HepG2 (cell line): ENCODE measurements around the gene CNEP1R1. TPM values are rescaled to one million over a fixed set of nuclear protein-coding genes. Genes with fewer than 3 reads are reported as not detected.

Experiments used
- ATAC-seq: fragments of 200-7000 bp; cut with Tn5 transposase; 3 replicates; pipeline ENCODE4 v1.9.1; 2020; ENCODE audit warnings: mild to moderate bottlenecking, moderate library complexity
- BruUV-seq: library from RNA; stranded (reverse); fragments of 400-500 nt; replicated peaks from 2 replicates; lab custom pipeline; 2021; lab: Mats Ljungman, UMichigan
- CTCF ChIA-PET: fragments of 300-600 bp; formaldehyde crosslinking; extraction: SDS; loops from one replicate; lab custom pipeline; 2021; ENCODE audit warnings: low total read pairs, inconsistent platforms, low intra/inter-chr PET ratio; lab: Yijun Ruan, JAX
- POLR2A ChIA-PET: fragments of 350-600 bp; sonication (Branson Sonifier 250); formaldehyde crosslinking; loops from one replicate; lab custom pipeline; 2020; ENCODE audit warnings: antibody characterized with exemption, inconsistent platforms; lab: Yijun Ruan, JAX
- DNase-seq: peaks from one replicate; pipeline ENCODE4 v3.0.0-alpha.2; 2015; ENCODE audit warnings: low spot score
- FAIRE-seq: peaks from 3 replicates; lab custom pipeline; 2011; peaks lifted over from hg19 to GRCh38; lab: Jason Lieb, UNC
- H2AFZ ChIP-seq: one replicate; pipeline ENCODE4 v1.6.1; 2011; ENCODE audit warnings: low read length, inconsistent platforms
- H3K27ac ChIP-seq: fragments of 300-600 bp; 3 replicates; pipeline ENCODE4 v1.8.0; 2011; ENCODE audit warnings: mixed run types, mild to moderate bottlenecking, mixed read lengths, low read length, inconsistent platforms; ENCODE audit not compliant: insufficient read depth; ENCODE audit errors: extremely low read length
- H3K27me3 ChIP-seq, 2 experiments: fragments of 200-600 bp in 1 of 2; 2 replicates in 1 of 2; 3 replicates in 1 of 2; pipeline versions ENCODE4 v1.6.0 to v1.8.0; 2011; ENCODE audit warnings: low read length in 2 of 2, mild to moderate bottlenecking in 2 of 2, moderate library complexity in 2 of 2, inconsistent platforms in 1 of 2; ENCODE audit not compliant: insufficient read depth in 2 of 2, control insufficient read depth in 1 of 2
- H3K36me3 ChIP-seq, 2 experiments: fragments of 200-600 bp in 1 of 2; replicated peaks in 1 of 2; 2 replicates in 1 of 2; 3 replicates in 1 of 2; pipeline versions ENCODE4 v1.5.1 to v1.8.0; 2011; ENCODE audit warnings: low read length in 2 of 2, inconsistent platforms in 1 of 2; ENCODE audit not compliant: insufficient read depth in 2 of 2, control insufficient read depth in 1 of 2
- H3K4me1 ChIP-seq: 2 replicates; pipeline ENCODE4 v1.5.1; 2012; ENCODE audit warnings: low read length, inconsistent platforms; ENCODE audit not compliant: insufficient read depth
- H3K4me2 ChIP-seq: 2 replicates; pipeline ENCODE4 v1.6.0; 2011; ENCODE audit warnings: low read depth, low read length, inconsistent platforms
- H3K4me3 ChIP-seq, 3 experiments: fragments of 200-600 bp in 1 of 3; sonication (generic), shearing (Covaris generic) in 1 of 3; replicated peaks in 1 of 3; 2 replicates each; pipeline ENCODE4 v1.5.1; 2011 to 2016; ENCODE audit warnings: low read length in 3 of 3, inconsistent platforms in 2 of 3, low read depth in 2 of 3, mild to moderate bottlenecking in 2 of 3, control low read depth in 1 of 3, mixed read lengths in 1 of 3; ENCODE audit not compliant: insufficient read depth in 1 of 3
- H3K79me2 ChIP-seq: one replicate; pipeline ENCODE4 v1.6.1; 2011; ENCODE audit warnings: low read length, inconsistent platforms; ENCODE audit not compliant: insufficient read depth
- H3K9ac ChIP-seq: 2 replicates; pipeline ENCODE4 v1.6.0; 2011; ENCODE audit warnings: mild to moderate bottlenecking, low read depth, low read length, inconsistent platforms; ENCODE audit not compliant: insufficient read depth
- H3K9me3 ChIP-seq: 2 replicates; pipeline ENCODE4 v1.5.1; 2012; ENCODE audit warnings: mild to moderate bottlenecking, low read length
- H4K20me1 ChIP-seq: 2 replicates; pipeline ENCODE4 v1.6.0; 2011; ENCODE audit warnings: inconsistent platforms, mild to moderate bottlenecking, low read length, moderate library complexity; ENCODE audit not compliant: insufficient read depth
- BCL3 ChIP-seq: sonication (generic); formaldehyde crosslinking; IDR thresholded peaks from 2 replicates; pipeline ENCODE4 v1.5.1; 2020; ENCODE audit warnings: mild to moderate bottlenecking, missing genetic modification reagents, moderate library complexity
- GTF2F1 ChIP-seq: fragments of 150-350 bp; IDR thresholded peaks from 2 replicates; pipeline ENCODE4 v1.6.1; 2014; ENCODE audit warnings: low read length
- MAFF ChIP-seq: IDR thresholded peaks from 2 replicates; pipeline ENCODE4 v1.6.1; 2011; ENCODE audit warnings: low read depth, low read length, improper control_type of control experiment
- MAFK ChIP-seq, 2 experiments: IDR thresholded peaks in 1 of 2; conservative IDR thresholded peaks in 1 of 2; 2 replicates each; pipeline ENCODE4 v1.6.1; 2011; ENCODE audit warnings: improper control_type of control experiment in 2 of 2, low read length in 2 of 2
- NFYB ChIP-seq: sonication (generic); formaldehyde crosslinking; IDR thresholded peaks from 2 replicates; pipeline ENCODE4 v1.4.0; 2020; ENCODE audit warnings: missing genetic modification reagents
- NFYC ChIP-seq: IDR thresholded peaks from 2 replicates; pipeline ENCODE4 v1.6.1; 2016; ENCODE audit warnings: missing genetic modification reagents, missing compliant biosample characterization
- RAD21 ChIP-seq: fragments of 450-650 bp; formaldehyde crosslinking; IDR thresholded peaks from 2 replicates; pipeline ENCODE4 v1.5.0; 2020; ENCODE audit warnings: mild to moderate bottlenecking
- SSRP1 ChIP-seq: IDR thresholded peaks from 2 replicates; pipeline ENCODE4 v1.6.1; 2016; ENCODE audit warnings: control low read depth
- ZFP82 ChIP-seq: sonication (generic); formaldehyde crosslinking; IDR thresholded peaks from 2 replicates; pipeline ENCODE4 v1.5.1; 2020; ENCODE audit warnings: mild to moderate bottlenecking, missing genetic modification reagents, borderline replicate concordance
- ZNF501 ChIP-seq: sonication (generic); formaldehyde crosslinking; IDR thresholded peaks from 2 replicates; pipeline ENCODE4 v1.5.1; 2020; ENCODE audit warnings: mild to moderate bottlenecking, moderate library complexity, missing genetic modification reagents
- ZNF564 ChIP-seq: sonication (generic); formaldehyde crosslinking; IDR thresholded peaks from 2 replicates; pipeline ENCODE4 v1.8.1; 2023; ENCODE audit warnings: mild to moderate bottlenecking, missing genetic modification reagents
- ZNF687 ChIP-seq: sonication (generic); formaldehyde crosslinking; IDR thresholded peaks from 2 replicates; pipeline ENCODE4 v1.5.1; 2020; ENCODE audit warnings: mild to moderate bottlenecking, missing genetic modification reagents, moderate library complexity
- ZNF7 ChIP-seq: IDR thresholded peaks from 2 replicates; pipeline ENCODE4 v1.6.1; 2016; ENCODE audit warnings: missing biosample characterization, missing genetic modification reagents
- WGBS: methylation state at CpG from one replicate; pipeline ENCODE4 v1.1.6; 2017; ENCODE audit warnings: low lambda C conversion rate; 5-methylcytosine and 5-hydroxymethylcytosine counted together
- in situ Hi-C: cut with HindIII; loops from 2 replicates; pipeline ENCODE4 v1.10.0; 2017; ENCODE audit warnings: low pct_unique_long_range_greater_than_20kb; ENCODE audit not compliant: extremely low pct_ligation_motif_present
- intact Hi-C: fragments of 100-400 bp; cut with micrococcal nuclease; formaldehyde crosslinking; loops from one replicate; pipeline ENCODE4 v1.10.0; 2022; ENCODE audit not compliant: unreplicated experiment
- polyA plus RNA-seq, 8 experiments: library from polyadenylated mRNA; depleted of rRNA in 3 of 8; stranded (reverse) in 7 of 8; unstranded in 1 of 8; fragments of >200 nt; fragmentation: Illumina TruSeq in 4 of 8; extraction: Trizol in 4 of 8; gene quantifications; 2 replicates each; pipeline versions ENCODE4 v1.2.1 to v1.2.3, GENCODE V29; 2011 to 2016; ENCODE audit warnings: low read depth in 4 of 8, missing spikeins in 1 of 8, mixed read lengths in 1 of 8; ENCODE audit not compliant: insufficient read depth in 1 of 8
- total RNA-seq, 5 experiments: library from RNA; depleted of rRNA; stranded (reverse); fragments of >200 nt; fragmentation: Illumina TruSeq; extraction: Trizol; gene quantifications; 2 replicates each; pipeline ENCODE4 v1.2.3, GENCODE V29; 2016; ENCODE audit warnings: low read depth in 1 of 5

The CNEP1R1 gene
- total and polyA plus RNA-seq, 2 of the 13 experiments (the other 11 are each of a cell fraction or from before 2014, with no cell fraction given) = 23.6 to 26.8 TPM

GRCh38 chr16:49980166-49980565 is 44.9 kb upstream of the CNEP1R1 start:
- ChIA-PET CTCF (no interaction called here), POLR2A (no interaction called here)
- BruUV-seq = no TSS peak
- H3K9ac ChIP-seq = no peak overlapping the region
- intact Hi-C loops = no loop called here
- H3K4me3 ChIP-seq = no peak overlapping the region
- H3K9me3 ChIP-seq = no peaks in the 10 kb centered on the region
- H3K36me3 ChIP-seq = no peaks in the 10 kb centered on the region
- no peak for TF ChIP-seq SSRP1 (CRISPR knock-in tag)
- 0 out of 2 replicates have a peak, but pooled peaks have one; percentile 46 for TF ChIP-seq MAFF
- peak; percentile 37 to 56; a peak in 2 of 4 replicates for TF ChIP-seq MAFK (conservative IDR thresholded peaks at IDR 0.05 in 1 of 2, IDR thresholded peaks at IDR 0.05 in 1 of 2; ENCODE audit: low read length in 2 of 2)
- TF ChIP-seq BCL3 (CRISPR knock-in tag) = no peak
- H4K20me1 ChIP-seq = no peaks in the 10 kb centered on the region
- no peak overlapping the region for H2AFZ ChIP-seq
- no peak overlapping the region for H3K27ac ChIP-seq
- H3K4me1 ChIP-seq = no peaks in the 10 kb centered on the region
- H3K79me2 ChIP-seq = no peaks in the 10 kb centered on the region
- 5% methylated on average over 3 of the region's 3 CpGs for WGBS
- 0 out of 5 replicates have a peak, but pooled peaks cover 0 to 4% of the 10 kb centered on the region in 2 experiments for H3K27me3 ChIP-seq
- no peak for DNase-seq
- FAIRE-seq = no peak
- ATAC-seq = no peak; the same call in 1 of the 3 replicates
- in situ Hi-C loops = no loop called here
- H3K4me2 ChIP-seq = no peak overlapping the region

- Histone ChIP-seq H3K9ac (no peak overlapping the region), H3K4me2 (peak overlapping the region; percentile 69), H3K4me3 (peak overlapping the region in 2 of 3 experiments; percentile 50 to 52; a peak in 5 of 6 replicates), H3K36me3 (no peaks in the 10 kb centered on the region), H3K9me3 (no peaks in the 10 kb centered on the region), H4K20me1 (no peaks in the 10 kb centered on the region), H3K4me1 (peaks cover 12% of the 10 kb centered on the region), H3K27ac (no peak overlapping the region), H2AFZ (peak overlapping the region; percentile 62), H3K79me2 (no peaks in the 10 kb centered on the region), H3K27me3 (0 out of 5 replicates have a peak, but pooled peaks cover 0 to 3% of the 10 kb centered on the region in 2 experiments)
- TF ChIP-seq NFYC (CRISPR knock-in tag) (peak; percentile 44; the same call in 1 of the 2 replicates), NFYB (CRISPR knock-in tag) (peak; percentile 61), ZNF501 (CRISPR knock-in tag) (peak; percentile 21; the same call in 1 of the 2 replicates), GTF2F1 (no peak), RAD21 (CRISPR knock-in tag) (no peak), ZFP82 (CRISPR knock-in tag) (0 out of 2 replicates have a peak, but pooled peaks have one; percentile 43), ZNF687 (CRISPR knock-in tag) (0 out of 2 replicates have a peak, but pooled peaks have one; percentile 23), ZNF564 (no peak), ZNF7 (CRISPR knock-in tag) (no peak)
- CTCF ChIA-PET = no interaction called here
- intact Hi-C loops (no loop called here), in situ Hi-C loops (no loop called here)
- no TSS peak for BruUV-seq
- FAIRE-seq (no peak), DNase-seq (peak; percentile 18), ATAC-seq (peak; percentile 74)
- POLR2A ChIA-PET = no interaction called here
- whole genome bisulfite sequencing = 49% methylated on average over 17 of the region's 17 CpGs
Measured at GRCh38 chr16:49986351-49987124, 38.5 kb upstream of the CNEP1R1 start.
